Immature natural killer cell (primary cell): ENCODE results near the gene GPHN. TPM values are rescaled to one million over a fixed set of nuclear protein-coding genes. Genes with fewer than 3 reads are reported as not detected.

Experiments used
- DNase-seq, 3 donors: peaks; one replicate each; pipeline ENCODE4 v3.0.0; 2022; ENCODE audit warnings: mixed read lengths in 1 of 3
- H3K27ac Mint-ChIP-seq, 6 donors: one replicate each; pipeline ENCODE4 v1.8.0; 2020; ENCODE audit warnings: mixed read lengths in 6 of 6, mild to moderate bottlenecking in 5 of 6, inconsistent platforms in 4 of 6, moderate library complexity in 3 of 6
- H3K27me3 Mint-ChIP-seq, 3 donors: one replicate each; pipeline ENCODE4 v1.8.0; 2020 to 2021; ENCODE audit warnings: low read depth in 3 of 3, mild to moderate bottlenecking in 3 of 3, mixed read lengths in 3 of 3, moderate library complexity in 3 of 3, inconsistent platforms in 1 of 3
- H3K36me3 Mint-ChIP-seq, 3 donors: one replicate each; pipeline ENCODE4 v1.8.0; 2020; ENCODE audit warnings: mixed read lengths in 3 of 3, inconsistent platforms in 2 of 3, mild to moderate bottlenecking in 2 of 3
- H3K4me1 Mint-ChIP-seq, 2 donors: one replicate each; pipeline ENCODE4 v1.8.0; 2020; ENCODE audit warnings: inconsistent platforms in 2 of 2, mild to moderate bottlenecking in 2 of 2, mixed read lengths in 2 of 2, moderate library complexity in 1 of 2
- H3K4me3 Mint-ChIP-seq, 5 donors: one replicate each; pipeline ENCODE4 v1.8.0; 2020; ENCODE audit warnings: mild to moderate bottlenecking in 5 of 5, mixed read lengths in 5 of 5, inconsistent platforms in 3 of 5, moderate library complexity in 3 of 5
- H3K9me3 Mint-ChIP-seq, 6 donors: one replicate each; pipeline ENCODE4 v1.8.0; 2020; ENCODE audit warnings: mild to moderate bottlenecking in 6 of 6, mixed read lengths in 6 of 6, inconsistent platforms in 4 of 6, moderate library complexity in 3 of 6
- polyA plus RNA-seq, 3 donors: library from polyadenylated mRNA; unstranded; fragments of 300-500 nt; fragmentation: Illumina TruSeq; gene quantifications; one replicate each; pipeline ENCODE4 v1.2.3, GENCODE V29; 2021

The GPHN gene
- polyA plus RNA-seq, 3 donors from 2014 or later = 2.1 to 4.4 TPM; not detected in 1

GRCh38 chr14:66998013-66998412 is 490.1 kb downstream of the GPHN start:
- peaks cover 0 to 3% (median 0%) of the 10 kb centered on the region in 6 donors for H3K9me3 Mint-ChIP-seq
- H3K27ac Mint-ChIP-seq = no peak overlapping the region
- no peaks in the 10 kb centered on the region for H3K4me1 Mint-ChIP-seq
- no peak for DNase-seq
- H3K4me3 Mint-ChIP-seq = no peak overlapping the region
- H3K27me3 Mint-ChIP-seq = no peaks in the 10 kb centered on the region
- peaks cover 0 to 3% (median 3%) of the 10 kb centered on the region in 3 donors for H3K36me3 Mint-ChIP-seq

- Mint-ChIP-seq H3K27ac (no peak overlapping the region), H3K4me3 (no peak overlapping the region), H3K36me3 (peaks cover 1 to 6% (median 3%) of the 10 kb centered on the region in 3 donors), H3K9me3 (peaks cover 0 to 3% (median 0%) of the 10 kb centered on the region in 6 donors), H3K27me3 (peaks cover 0 to 2% (median 0%) of the 10 kb centered on the region in 3 donors), H3K4me1 (no peaks in the 10 kb centered on the region)
- no peak for DNase-seq
Observed at GRCh38 chr14:66999978-67000377, 492.0 kb downstream of the GPHN start.

- peaks cover 0 to 7% (median 6%) of the 10 kb centered on the region in 3 donors for H3K36me3 Mint-ChIP-seq
- H3K9me3 Mint-ChIP-seq = peaks cover 0 to 3% (median 0%) of the 10 kb centered on the region in 6 donors
- no peak for DNase-seq
- H3K4me3 Mint-ChIP-seq = no peak overlapping the region
- no peak overlapping the region for H3K27ac Mint-ChIP-seq
- no peaks in the 10 kb centered on the region for H3K4me1 Mint-ChIP-seq
- peaks cover 0 to 2% (median 0%) of the 10 kb centered on the region in 3 donors for H3K27me3 Mint-ChIP-seq
Observed at GRCh38 chr14:67002994-67003753, 495.2 kb downstream of the GPHN start.

DNA sequence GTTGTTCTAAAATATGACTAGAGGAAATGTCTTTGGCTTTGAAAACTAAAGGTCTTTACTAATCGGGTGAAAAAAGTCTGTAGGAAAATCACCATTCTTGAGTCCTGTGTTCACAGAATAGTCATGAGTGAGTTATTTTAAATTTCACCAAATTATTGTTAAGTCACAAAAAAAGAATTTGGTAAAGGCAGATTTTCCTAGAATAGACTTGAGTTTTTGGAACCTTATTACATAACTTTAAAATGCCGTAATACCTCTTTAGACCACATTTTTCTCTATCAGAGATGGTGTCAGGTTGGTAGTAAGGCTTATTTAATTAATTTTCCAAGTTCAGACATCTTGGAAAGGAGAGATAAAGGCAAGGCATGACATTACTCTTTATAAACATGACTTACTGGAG is 496.6 kb downstream of the GPHN start:
- H3K9me3 Mint-ChIP-seq = peaks cover 0 to 3% (median 0%) of the 10 kb centered on the region in 6 donors
- no peak overlapping the region for H3K4me3 Mint-ChIP-seq
- peaks cover 0 to 5% of the 10 kb centered on the region in 2 donors for H3K4me1 Mint-ChIP-seq
- no peak for DNase-seq
- no peak overlapping the region for H3K27ac Mint-ChIP-seq
- peaks cover 0 to 2% (median 0%) of the 10 kb centered on the region in 3 donors for H3K27me3 Mint-ChIP-seq
- peaks cover 0 to 7% (median 6%) of the 10 kb centered on the region in 3 donors for H3K36me3 Mint-ChIP-seq

DNA sequence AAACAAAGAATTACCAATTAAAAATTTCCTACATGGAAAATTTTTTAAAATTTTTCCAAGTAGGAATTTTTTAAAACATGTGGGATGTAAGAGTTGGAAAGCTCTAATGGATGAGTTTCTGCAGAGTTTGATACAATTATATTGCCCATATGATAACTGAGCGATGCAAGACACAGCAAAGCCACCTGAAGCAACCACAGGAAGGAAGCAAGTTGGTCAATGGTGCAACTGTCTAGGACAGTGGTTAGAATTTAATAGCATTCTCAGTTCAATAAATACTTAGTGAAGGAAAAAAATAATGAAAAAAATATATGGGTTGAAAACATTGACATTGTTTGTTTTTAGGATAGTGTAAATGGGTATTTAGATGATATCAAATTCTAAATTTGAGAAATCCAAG is 502.7 kb downstream of the GPHN start:
- Mint-ChIP-seq H3K4me3 (no peak overlapping the region), H3K27me3 (peaks cover 0 to 2% (median 0%) of the 10 kb centered on the region in 3 donors), H3K36me3 (peaks cover 0 to 4% (median 0%) of the 10 kb centered on the region in 3 donors), H3K9me3 (peaks cover 0 to 1% (median 0%) of the 10 kb centered on the region in 6 donors), H3K4me1 (peaks cover 5 to 15% of the 10 kb centered on the region in 2 donors), H3K27ac (no peak overlapping the region)
- no peak for DNase-seq

DNA sequence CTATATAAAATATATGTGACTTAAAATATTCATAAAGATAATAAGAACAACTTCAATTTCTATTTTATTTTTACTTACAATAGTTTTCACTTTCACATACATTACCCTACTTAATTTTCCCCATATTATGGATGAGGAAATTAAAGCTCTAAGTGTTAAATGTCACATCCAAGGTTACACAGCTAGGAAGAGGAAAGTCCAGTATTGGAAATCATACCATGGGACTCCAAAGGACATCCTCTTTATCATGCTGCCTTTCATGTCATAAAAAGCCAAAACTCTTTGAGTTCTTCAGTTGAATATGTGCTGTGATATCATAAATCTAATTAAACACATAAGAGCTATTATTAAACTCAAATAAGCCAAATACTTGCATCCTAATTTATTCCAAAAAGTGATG is 508.9 kb downstream of the GPHN start:
- DNase-seq = no peak
- Mint-ChIP-seq H3K27me3 (peaks cover 0 to 7% (median 0%) of the 10 kb centered on the region in 3 donors), H3K4me3 (no peak overlapping the region), H3K36me3 (peaks cover 0 to 4% (median 3%) of the 10 kb centered on the region in 3 donors), H3K9me3 (peaks cover 0 to 2% (median 0%) of the 10 kb centered on the region in 6 donors), H3K27ac (no peak overlapping the region), H3K4me1 (no peaks in the 10 kb centered on the region)

DNA sequence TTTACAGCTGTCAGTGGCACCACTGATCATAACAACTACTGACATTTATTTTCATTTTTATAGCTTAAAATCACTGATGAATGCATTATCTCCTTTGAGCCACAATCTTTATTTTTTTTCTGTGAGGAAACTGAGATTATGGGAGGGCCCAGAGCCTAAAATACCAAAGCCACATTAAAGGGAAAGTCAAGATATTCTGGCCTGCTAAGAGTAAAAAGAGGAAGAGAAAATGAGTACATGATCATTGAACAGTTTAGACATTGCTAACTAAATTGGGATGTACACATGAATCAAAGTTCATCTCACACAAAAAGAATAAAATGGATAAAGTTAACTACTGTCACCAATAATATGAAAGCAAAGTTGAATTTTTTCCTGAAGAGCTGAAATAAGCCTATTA is 510.8 kb downstream of the GPHN start:
- Mint-ChIP-seq H3K4me1 (no peaks in the 10 kb centered on the region), H3K27ac (no peak overlapping the region), H3K27me3 (peaks cover 0 to 7% (median 0%) of the 10 kb centered on the region in 3 donors), H3K9me3 (peaks cover 0 to 3% (median 0%) of the 10 kb centered on the region in 6 donors), H3K4me3 (no peak overlapping the region), H3K36me3 (peaks cover 0 to 4% (median 4%) of the 10 kb centered on the region in 3 donors)
- DNase-seq = no peak

- no peak overlapping the region for H3K27ac Mint-ChIP-seq
- no peaks in the 10 kb centered on the region for H3K4me1 Mint-ChIP-seq
- DNase-seq = no peak
- peaks cover 4 to 9% (median 4%) of the 10 kb centered on the region in 3 donors for H3K36me3 Mint-ChIP-seq
- H3K9me3 Mint-ChIP-seq = peaks cover 0 to 3% (median 0%) of the 10 kb centered on the region in 6 donors
- H3K4me3 Mint-ChIP-seq = no peak overlapping the region
- peaks cover 0 to 7% (median 0%) of the 10 kb centered on the region in 3 donors for H3K27me3 Mint-ChIP-seq
Observed at GRCh38 chr14:67019796-67020195, 511.8 kb downstream of the GPHN start.

- Mint-ChIP-seq H3K4me1 (no peaks in the 10 kb centered on the region), H3K9me3 (peaks cover 5 to 31% (median 13%) of the 10 kb centered on the region in 6 donors), H3K36me3 (peaks cover 5 to 13% (median 8%) of the 10 kb centered on the region in 3 donors), H3K4me3 (no peak overlapping the region), H3K27me3 (peaks cover 0 to 2% (median 2%) of the 10 kb centered on the region in 3 donors), H3K27ac (no peak overlapping the region)
- no peak for DNase-seq
Observed at GRCh38 chr14:67031920-67032774, 524.2 kb downstream of the GPHN start.

DNA sequence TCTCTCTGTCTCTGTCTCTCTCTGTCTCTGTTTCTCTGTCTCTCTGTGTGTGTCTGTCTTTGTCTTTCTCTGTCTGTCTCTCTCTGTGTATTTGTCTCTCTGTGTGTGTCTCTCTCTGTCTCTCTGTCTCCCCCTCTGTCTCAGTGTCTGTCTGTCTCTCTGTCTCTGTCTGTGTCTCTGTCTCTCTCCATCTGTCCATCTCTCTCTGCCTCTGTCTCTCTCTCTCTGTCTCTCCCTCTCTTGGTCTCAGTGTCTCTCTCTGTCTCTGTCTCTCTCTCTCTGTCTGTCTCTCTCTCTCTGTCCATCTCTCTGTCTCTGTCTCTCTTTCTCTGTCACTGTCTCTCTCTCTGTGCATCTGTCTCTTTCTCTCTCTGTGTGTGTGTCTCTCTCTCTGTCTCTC is 537.5 kb downstream of the GPHN start:
- H3K27ac Mint-ChIP-seq = no peak overlapping the region

DNA sequence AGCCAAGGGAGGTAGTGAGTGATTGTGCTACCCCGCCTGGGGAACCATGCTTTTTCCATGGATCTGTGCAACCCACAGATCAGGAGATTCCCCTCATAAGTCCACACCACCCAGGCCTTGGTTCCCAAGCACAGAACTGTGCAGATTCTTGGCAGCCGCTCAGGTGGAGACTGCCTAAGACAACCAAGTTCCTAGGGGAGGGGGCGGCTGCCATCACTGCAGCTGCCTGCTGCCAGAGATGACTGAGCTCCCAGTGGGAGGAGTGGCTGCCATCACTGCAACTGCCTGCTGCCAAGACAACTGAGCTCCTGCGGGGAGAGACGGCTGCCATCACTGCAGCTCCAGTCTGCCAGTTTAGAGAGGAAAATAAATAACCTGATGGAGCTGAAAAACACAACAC is 542.9 kb downstream of the GPHN start:
- Mint-ChIP-seq H3K36me3 (peaks cover 5 to 14% (median 12%) of the 10 kb centered on the region in 3 donors), H3K9me3 (peaks cover 13 to 30% (median 19%) of the 10 kb centered on the region in 6 donors), H3K4me1 (no peaks in the 10 kb centered on the region), H3K27me3 (peaks cover 0 to 3% (median 0%) of the 10 kb centered on the region in 3 donors), H3K27ac (no peak overlapping the region), H3K4me3 (no peak overlapping the region)
- DNase-seq = no peak

More for the DNA sequence above, 537.5 kb downstream of the GPHN start:
- Mint-ChIP-seq H3K27me3 (no peaks in the 10 kb centered on the region), H3K9me3 (peaks cover 7 to 23% (median 14%) of the 10 kb centered on the region in 6 donors), H3K4me1 (no peaks in the 10 kb centered on the region), H3K36me3 (peaks cover 3 to 14% (median 10%) of the 10 kb centered on the region in 3 donors), H3K4me3 (no peak overlapping the region)
- no peak for DNase-seq

DNA sequence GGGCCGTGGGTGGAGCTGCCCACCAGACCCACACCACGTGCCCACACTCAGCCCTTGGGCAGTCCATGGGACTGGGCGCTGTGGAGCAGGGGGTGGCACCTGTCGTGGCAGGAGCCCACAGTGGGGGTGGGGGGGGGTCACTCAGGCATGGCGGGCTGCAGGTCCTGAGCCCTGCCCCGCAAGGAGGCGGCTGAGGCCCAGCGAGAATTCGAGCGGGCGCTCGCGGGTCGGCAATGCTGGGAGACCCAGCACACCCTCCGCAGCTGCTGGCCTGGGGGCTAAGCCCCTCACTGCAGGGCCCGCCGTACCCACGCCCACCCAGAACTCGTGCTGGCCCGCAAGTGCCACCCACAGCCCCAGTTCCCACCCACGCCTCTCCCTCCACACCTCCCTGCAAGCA is 548.7 kb downstream of the GPHN start:
- DNase-seq = no peak
- peaks cover 0 to 3% (median 0%) of the 10 kb centered on the region in 3 donors for H3K27me3 Mint-ChIP-seq
- H3K4me1 Mint-ChIP-seq = no peaks in the 10 kb centered on the region
- H3K36me3 Mint-ChIP-seq = peaks cover 3 to 13% (median 11%) of the 10 kb centered on the region in 3 donors
- H3K9me3 Mint-ChIP-seq = peaks cover 8 to 21% (median 13%) of the 10 kb centered on the region in 6 donors
- no peak overlapping the region for H3K4me3 Mint-ChIP-seq
- H3K27ac Mint-ChIP-seq = no peak overlapping the region

DNA sequence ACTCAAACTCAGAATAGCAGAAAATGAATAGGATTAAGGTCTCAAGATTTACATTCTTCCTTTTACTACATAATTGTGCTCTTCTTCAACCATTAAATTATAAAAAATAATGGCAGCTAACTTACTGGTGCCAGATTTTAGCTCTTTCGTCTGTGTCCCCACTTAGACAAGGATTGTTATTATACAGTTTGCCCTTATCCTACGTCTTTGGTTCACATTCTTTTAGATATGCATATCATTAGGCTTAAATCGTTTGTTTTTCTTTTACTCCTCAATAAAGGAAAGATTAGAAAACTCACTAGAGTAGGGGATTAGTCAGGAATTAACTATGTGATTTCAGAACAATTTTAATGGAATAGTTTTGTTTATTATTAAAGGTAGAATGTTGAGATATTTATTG is 551.6 kb downstream of the GPHN start:
- Mint-ChIP-seq H3K36me3 (peaks cover 7 to 15% (median 11%) of the 10 kb centered on the region in 3 donors), H3K27me3 (peaks cover 0 to 1% (median 0%) of the 10 kb centered on the region in 3 donors), H3K4me3 (no peak overlapping the region), H3K4me1 (no peaks in the 10 kb centered on the region), H3K27ac (no peak overlapping the region), H3K9me3 (peaks cover 0 to 5% (median 1%) of the 10 kb centered on the region in 6 donors)
- no peak for DNase-seq
